HCT116 (cell line): ENCODE data around the gene BLNK. TPM values are rescaled to one million over a fixed set of nuclear protein-coding genes. Genes with fewer than 3 reads are reported as not detected.

Experiments used
- ATAC-seq: fragments of 200-7000 bp; cut with Tn5 transposase; 2 replicates; pipeline ENCODE4 v1.9.1; 2020; ENCODE audit warnings: mild to moderate bottlenecking, moderate library complexity
- BruUV-seq: library from RNA; stranded (reverse); fragments of 400-500 nt; replicated peaks from 2 replicates; lab custom pipeline; 2021; lab: Mats Ljungman, UMichigan
- CTCF ChIA-PET: fragments of 300-600 bp; sonication (Branson Sonifier 250); formaldehyde crosslinking; loops from one replicate; lab custom pipeline; 2021; ENCODE audit warnings: antibody characterized with exemption; lab: Charles Lee
- POLR2A ChIA-PET: fragments of 300-600, 350-600 bp; sonication (Branson Sonifier 250); formaldehyde crosslinking; loops from one replicate; lab custom pipeline; 2021; ENCODE audit warnings: antibody characterized with exemption; lab: Charles Lee
- RAD21 ChIA-PET, 2 experiments: fragments of 300-600 bp; sonication (Branson Sonifier 250); formaldehyde crosslinking; loops; one replicate each; lab custom pipeline; 2023; ENCODE audit warnings: low total read pairs in 2 of 2; ENCODE audit not compliant: uncharacterized antibody in 2 of 2, unreplicated experiment in 2 of 2, low non-redundant PET in 1 of 2; lab: Charles Lee
- DNase-seq: peaks from one replicate; pipeline ENCODE4 v3.0.0-alpha.2; 2010; ENCODE audit warnings: low read depth, low spot score
- H2AFZ ChIP-seq: fragments of 200-600 bp; shearing (Covaris generic), sonication (generic); 2 replicates; pipeline ENCODE4 v1.6.1; 2017; ENCODE audit warnings: low read depth, mixed run types, mixed read lengths, antibody characterized with exemption, low read length; ENCODE audit not compliant: poor library complexity, severe bottlenecking
- H3K27ac ChIP-seq: 2 replicates; pipeline ENCODE4 v1.5.1; 2012; ENCODE audit warnings: low read depth, low read length
- H3K27me3 ChIP-seq: fragments of 200-600 bp; sonication (generic); 2 replicates; pipeline ENCODE4 v1.6.1; 2016; ENCODE audit warnings: mixed run types, low read length, mixed read lengths; ENCODE audit not compliant: insufficient read depth
- H3K36me3 ChIP-seq, 2 experiments: fragments of 200-500 bp in 1 of 2; fragments of 200-600 bp in 1 of 2; sonication (Bioruptor generic) in 1 of 2; sonication (generic) in 1 of 2; 2 replicates each; pipeline versions ENCODE4 v1.5.1 to v1.6.1; 2014 to 2016; ENCODE audit warnings: low read length in 2 of 2, inconsistent platforms in 1 of 2, mixed read lengths in 1 of 2, mixed run types in 1 of 2; ENCODE audit not compliant: insufficient read depth in 2 of 2, control insufficient read depth in 1 of 2
- H3K4me1 ChIP-seq, 2 experiments: fragments of 200-600 bp in 1 of 2; sonication (generic) in 1 of 2; 2 replicates each; pipeline versions ENCODE4 v1.5.1 to v1.6.1; 2012 to 2017; ENCODE audit warnings: low read length in 2 of 2, inconsistent platforms in 1 of 2, mild to moderate bottlenecking in 1 of 2, mixed read lengths in 1 of 2, mixed run types in 1 of 2, moderate library complexity in 1 of 2; ENCODE audit not compliant: insufficient read depth in 2 of 2, control insufficient read depth in 1 of 2
- H3K4me2 ChIP-seq: fragments of 200-600 bp; sonication (generic); 2 replicates; pipeline ENCODE4 v1.6.1; 2017; ENCODE audit warnings: mixed run types, low read length, mixed read lengths
- H3K4me3 ChIP-seq, 2 experiments: fragments of 200-600 bp in 1 of 2; sonication (generic) in 1 of 2; replicated peaks in 1 of 2; 2 replicates each; pipeline ENCODE4 v1.5.1; 2011 to 2016; ENCODE audit warnings: low read length in 2 of 2, control low read depth in 1 of 2, low read depth in 1 of 2, mild to moderate bottlenecking in 1 of 2, mixed read lengths in 1 of 2, mixed run types in 1 of 2
- H3K79me2 ChIP-seq: fragments of 200-600 bp; sonication (generic); 2 replicates; pipeline ENCODE4 v1.6.1; 2017; ENCODE audit warnings: mild to moderate bottlenecking, mixed run types, low read length, moderate library complexity, mixed read lengths; ENCODE audit not compliant: insufficient read depth
- H3K9ac ChIP-seq: fragments of 200-600 bp; sonication (generic); 2 replicates; pipeline ENCODE4 v1.6.1; 2016; ENCODE audit warnings: low read length, mixed read lengths
- H3K9me2 ChIP-seq: fragments of 200-600 bp; sonication (generic), shearing (Covaris generic); 2 replicates; pipeline ENCODE4 v1.6.1; 2017; ENCODE audit warnings: mixed run types, mild to moderate bottlenecking, moderate library complexity; ENCODE audit not compliant: insufficient read depth
- H3K9me3 ChIP-seq, 2 experiments: fragments of 200-500 bp in 1 of 2; fragments of 200-600 bp in 1 of 2; sonication (Bioruptor generic) in 1 of 2; sonication (generic) in 1 of 2; 2 replicates each; pipeline ENCODE4 v1.6.1; 2014 to 2017; ENCODE audit warnings: low read length in 2 of 2, mixed read lengths in 2 of 2, inconsistent platforms in 1 of 2, low read depth in 1 of 2, mild to moderate bottlenecking in 1 of 2, mixed run types in 1 of 2, moderate library complexity in 1 of 2; ENCODE audit not compliant: control insufficient read depth in 1 of 2, insufficient read depth in 1 of 2
- H4K20me1 ChIP-seq: fragments of 200-600 bp; sonication (generic), shearing (Covaris generic); 2 replicates; pipeline ENCODE4 v1.6.1; 2017; ENCODE audit warnings: mixed run types, mild to moderate bottlenecking, moderate library complexity; ENCODE audit not compliant: insufficient read depth
- ATF3 ChIP-seq: IDR thresholded peaks from 2 replicates; pipeline ENCODE4 v1.6.1; 2012
- CBX3 ChIP-seq: IDR thresholded peaks from 2 replicates; pipeline ENCODE4 v1.6.1; 2012; ENCODE audit warnings: low read depth
- CEBPB ChIP-seq: IDR thresholded peaks from 2 replicates; pipeline ENCODE4 v1.6.1; 2012; ENCODE audit warnings: low read depth
- EGR1 ChIP-seq: IDR thresholded peaks from 2 replicates; pipeline ENCODE4 v1.6.1; 2012; ENCODE audit warnings: low read depth
- ELF1 ChIP-seq: IDR thresholded peaks from 2 replicates; pipeline ENCODE4 v1.6.1; 2012; ENCODE audit warnings: low read depth, borderline replicate concordance
- EZH2 ChIP-seq: fragments of 200-600 bp; sonication (generic); IDR thresholded peaks from 2 replicates; pipeline ENCODE4 v1.6.1; 2017; ENCODE audit warnings: antibody characterized with exemption, mixed run types
- EZH2phosphoT487 ChIP-seq: fragments of 200-600 bp; IDR thresholded peaks from 2 replicates; pipeline ENCODE4 v1.6.1; 2018; ENCODE audit warnings: antibody characterized with exemption, borderline replicate concordance
- FOSL1 ChIP-seq: IDR thresholded peaks from 2 replicates; pipeline ENCODE4 v1.6.1; 2012; ENCODE audit warnings: low read depth
- POLR2A ChIP-seq: IDR thresholded peaks from 2 replicates; pipeline ENCODE4 v1.7.0; 2011; ENCODE audit warnings: borderline replicate concordance; ENCODE audit not compliant: insufficient read depth, insufficient read length; ENCODE audit errors: extremely low read depth
- POLR2AphosphoS5 ChIP-seq: IDR thresholded peaks from 2 replicates; pipeline ENCODE4 v1.6.1; 2011; ENCODE audit warnings: mild to moderate bottlenecking, low read depth, low read length, moderate library complexity
- REST ChIP-seq: IDR thresholded peaks from 2 replicates; pipeline ENCODE4 v1.6.1; 2012; ENCODE audit warnings: low read depth
- SIN3A ChIP-seq: IDR thresholded peaks from 2 replicates; pipeline ENCODE4 v1.6.1; 2012; ENCODE audit warnings: low read depth
- SP1 ChIP-seq: IDR thresholded peaks from 2 replicates; pipeline ENCODE4 v1.6.1; 2012; ENCODE audit warnings: low read depth
- SRF ChIP-seq: IDR thresholded peaks from 2 replicates; pipeline ENCODE4 v1.6.1; 2012; ENCODE audit warnings: low read depth
- TCF7L2 ChIP-seq: IDR thresholded peaks from 2 replicates; pipeline ENCODE4 v1.7.0; 2011; ENCODE audit warnings: borderline replicate concordance, inconsistent platforms; ENCODE audit not compliant: insufficient read depth, insufficient read length; ENCODE audit errors: extremely low read depth
- YY1 ChIP-seq: IDR thresholded peaks from 2 replicates; pipeline ENCODE4 v1.6.1; 2011; ENCODE audit warnings: low read length, low read depth, moderate library complexity, mild to moderate bottlenecking; ENCODE audit not compliant: insufficient replicate concordance; ENCODE audit errors: extremely low read depth
- ZFX ChIP-seq: fragments of 450-650 bp; IDR thresholded peaks from 2 replicates; pipeline ENCODE4 v1.6.1; 2017
- ZNF274 ChIP-seq: fragments of 200-500 bp; sonication (Bioruptor generic); IDR thresholded peaks from 2 replicates; pipeline ENCODE4 v1.6.1; 2014; ENCODE audit warnings: mild to moderate bottlenecking, low read depth, low read length, inconsistent platforms
- intact Hi-C: fragments of 100-400 bp; cut with micrococcal nuclease; formaldehyde crosslinking; loops from 2 replicates; pipeline ENCODE4 v1.10.0; 2022
- total RNA-seq: library from RNA; stranded (reverse); gene quantifications from one replicate; pipeline ENCODE4 v1.2.1, GENCODE V29; 2021; ENCODE audit not compliant: unreplicated experiment
- TF ChIP-seq, protein P1 (sequence below): IDR thresholded peaks from 2 replicates; pipeline ENCODE4 v1.6.1; 2011; ENCODE audit warnings: mild to moderate bottlenecking, low read length, moderate library complexity; ENCODE audit not compliant: insufficient replicate concordance; ENCODE audit errors: extremely low read depth
- TF ChIP-seq, protein P2 (sequence below), 3 experiments: fragments of 200-600 bp in 1 of 3; sonication (generic) in 1 of 3; IDR thresholded peaks in 2 of 3; conservative IDR thresholded peaks in 1 of 3; 2 replicates each; pipeline ENCODE4 v1.5.1; 2012 to 2017; ENCODE audit warnings: low read depth in 2 of 3, low read length in 2 of 3, antibody characterized with exemption in 1 of 3, borderline replicate concordance in 1 of 3, control low read depth in 1 of 3, mild to moderate bottlenecking in 1 of 3, mixed read lengths in 1 of 3, mixed run types in 1 of 3, moderate library complexity in 1 of 3; ENCODE audit not compliant: insufficient read depth in 1 of 3

Gene BLNK
- total RNA-seq, 1 experiment from 2014 or later = 0.59 TPM

DNA sequence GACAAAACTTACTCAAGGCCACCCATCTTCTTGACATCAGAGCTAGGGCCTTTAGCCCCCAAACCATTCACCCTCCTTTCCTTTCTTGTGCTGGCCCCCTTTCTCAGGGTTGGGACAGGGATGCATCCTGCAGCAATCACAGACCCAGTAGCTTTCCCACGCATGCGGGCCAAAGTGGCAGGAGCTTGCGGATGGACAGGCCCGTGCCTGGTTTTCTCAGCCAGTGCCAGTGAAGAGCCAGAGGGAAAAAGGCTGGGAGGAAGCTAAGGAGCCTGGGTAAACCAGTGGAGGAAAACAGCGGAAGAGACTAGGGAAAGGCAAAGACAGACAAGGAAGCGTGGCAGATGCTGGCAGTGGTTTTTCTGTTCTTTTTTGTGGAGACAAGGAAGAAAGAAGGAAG, 5.1 kb upstream of the BLNK start:
- peaks cover under 1 to 7% of the 10 kb centered on the region in 2 experiments; a peak in 2 of 4 replicates for H3K4me1 ChIP-seq
- TF ChIP-seq CEBPB (no peak), YY1 (no peak), TCF7L2 (no peak), ELF1 (no peak), FOSL1 (no peak), SP1 (no peak), ZNF274 (no peak), SRF (no peak), ZFX (no peak), EGR1 (no peak), ATF3 (no peak), POLR2AphosphoS5 (no peak), EZH2 (no peak), POLR2A (no peak), EZH2phosphoT487 (no peak), SIN3A (no peak), REST (no peak), CBX3 (no peak)
- TF ChIP-seq, protein P1, sequence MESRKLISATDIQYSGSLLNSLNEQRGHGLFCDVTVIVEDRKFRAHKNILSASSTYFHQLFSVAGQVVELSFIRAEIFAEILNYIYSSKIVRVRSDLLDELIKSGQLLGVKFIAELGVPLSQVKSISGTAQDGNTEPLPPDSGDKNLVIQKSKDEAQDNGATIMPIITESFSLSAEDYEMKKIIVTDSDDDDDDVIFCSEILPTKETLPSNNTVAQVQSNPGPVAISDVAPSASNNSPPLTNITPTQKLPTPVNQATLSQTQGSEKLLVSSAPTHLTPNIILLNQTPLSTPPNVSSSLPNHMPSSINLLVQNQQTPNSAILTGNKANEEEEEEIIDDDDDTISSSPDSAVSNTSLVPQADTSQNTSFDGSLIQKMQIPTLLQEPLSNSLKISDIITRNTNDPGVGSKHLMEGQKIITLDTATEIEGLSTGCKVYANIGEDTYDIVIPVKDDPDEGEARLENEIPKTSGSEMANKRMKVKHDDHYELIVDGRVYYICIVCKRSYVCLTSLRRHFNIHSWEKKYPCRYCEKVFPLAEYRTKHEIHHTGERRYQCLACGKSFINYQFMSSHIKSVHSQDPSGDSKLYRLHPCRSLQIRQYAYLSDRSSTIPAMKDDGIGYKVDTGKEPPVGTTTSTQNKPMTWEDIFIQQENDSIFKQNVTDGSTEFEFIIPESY = no peak
- TF ChIP-seq, protein P2, sequence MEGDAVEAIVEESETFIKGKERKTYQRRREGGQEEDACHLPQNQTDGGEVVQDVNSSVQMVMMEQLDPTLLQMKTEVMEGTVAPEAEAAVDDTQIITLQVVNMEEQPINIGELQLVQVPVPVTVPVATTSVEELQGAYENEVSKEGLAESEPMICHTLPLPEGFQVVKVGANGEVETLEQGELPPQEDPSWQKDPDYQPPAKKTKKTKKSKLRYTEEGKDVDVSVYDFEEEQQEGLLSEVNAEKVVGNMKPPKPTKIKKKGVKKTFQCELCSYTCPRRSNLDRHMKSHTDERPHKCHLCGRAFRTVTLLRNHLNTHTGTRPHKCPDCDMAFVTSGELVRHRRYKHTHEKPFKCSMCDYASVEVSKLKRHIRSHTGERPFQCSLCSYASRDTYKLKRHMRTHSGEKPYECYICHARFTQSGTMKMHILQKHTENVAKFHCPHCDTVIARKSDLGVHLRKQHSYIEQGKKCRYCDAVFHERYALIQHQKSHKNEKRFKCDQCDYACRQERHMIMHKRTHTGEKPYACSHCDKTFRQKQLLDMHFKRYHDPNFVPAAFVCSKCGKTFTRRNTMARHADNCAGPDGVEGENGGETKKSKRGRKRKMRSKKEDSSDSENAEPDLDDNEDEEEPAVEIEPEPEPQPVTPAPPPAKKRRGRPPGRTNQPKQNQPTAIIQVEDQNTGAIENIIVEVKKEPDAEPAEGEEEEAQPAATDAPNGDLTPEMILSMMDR (IDR thresholded peaks at IDR 0.05 in 2 of 3, conservative IDR thresholded peaks at IDR 0.05 in 1 of 3; ENCODE audit: borderline replicate concordance in 1 of 3, insufficient read depth in 1 of 3, low read depth in 2 of 3, low read length in 2 of 3) = no peak
- no peak overlapping the region for H2AFZ ChIP-seq
- H3K9me2 ChIP-seq = no peaks in the 10 kb centered on the region
- ChIA-PET RAD21 (no interaction called here), CTCF (no interaction called here), POLR2A (no interaction called here)
- no peak for DNase-seq
- H3K27ac ChIP-seq = no peak overlapping the region
- no peak overlapping the region for H3K4me3 ChIP-seq
- intact Hi-C loops = no loop called here
- H4K20me1 ChIP-seq = no peaks in the 10 kb centered on the region
- no peak for ATAC-seq
- no peaks in the 10 kb centered on the region for H3K27me3 ChIP-seq
- no peaks in the 10 kb centered on the region for H3K79me2 ChIP-seq
- H3K9me3 ChIP-seq = no peaks in the 10 kb centered on the region
- H3K9ac ChIP-seq = no peak overlapping the region
- BruUV-seq = no TSS peak
- H3K4me2 ChIP-seq = no peak overlapping the region
- no peaks in the 10 kb centered on the region for H3K36me3 ChIP-seq
